Measurements from ENCODE around the gene NAA60.
"Not testable (repeated sequence)": the region's sequence is repeated elsewhere in the genome, so short reads cannot be mapped to it uniquely, and the experiment has no call there.

The NAA60 gene

DNA sequence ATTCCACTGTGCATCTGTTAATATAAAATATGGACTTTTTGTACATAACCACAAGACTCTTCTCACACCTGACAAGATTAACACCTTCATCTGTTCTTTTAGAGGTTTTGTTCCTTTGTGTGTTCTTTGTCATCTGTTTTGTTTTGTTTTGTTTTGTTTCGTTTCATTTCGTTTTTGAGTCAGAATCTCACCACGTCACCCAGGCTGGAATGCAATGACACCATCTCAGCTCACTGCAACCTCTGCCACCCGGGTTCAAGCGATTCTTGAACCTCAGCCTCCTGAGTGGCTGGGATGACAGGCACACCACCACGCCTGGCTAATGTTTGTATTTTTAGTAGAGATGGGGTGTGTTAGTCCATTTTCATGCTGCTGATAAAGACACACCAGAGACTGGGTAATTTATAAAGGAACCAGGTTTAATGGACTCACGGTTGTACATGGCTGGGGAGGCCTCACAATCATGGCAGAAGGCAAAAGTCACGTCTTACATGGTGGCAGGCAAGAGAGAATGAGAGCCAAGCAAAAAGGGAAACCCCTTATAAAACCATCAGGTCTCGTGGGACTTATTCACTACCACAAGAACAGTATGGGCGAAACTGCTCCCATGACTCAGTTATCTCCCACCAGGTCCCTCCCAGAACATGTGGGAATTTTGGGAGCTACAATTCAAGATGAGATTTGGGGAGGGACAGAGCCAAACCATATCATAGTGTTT, 29.6 kb downstream of the NAA60 start:
- no peaks in the 10 kb centered on the region for H3K9me2 ChIP-seq (replicated peaks; ENCODE audit: low read depth, low read length)
- no peak overlapping the region for H3K4me2 ChIP-seq (ENCODE audit: low read depth, low read length, poor library complexity, severe bottlenecking)
- H3K36me3 ChIP-seq (ENCODE audit: insufficient read depth, low read length), result no peaks in the 10 kb centered on the region
- H3K4me3 ChIP-seq (ENCODE audit: low read length, poor library complexity, severe bottlenecking), result no peak overlapping the region
- TF ChIP-seq, protein P1, sequence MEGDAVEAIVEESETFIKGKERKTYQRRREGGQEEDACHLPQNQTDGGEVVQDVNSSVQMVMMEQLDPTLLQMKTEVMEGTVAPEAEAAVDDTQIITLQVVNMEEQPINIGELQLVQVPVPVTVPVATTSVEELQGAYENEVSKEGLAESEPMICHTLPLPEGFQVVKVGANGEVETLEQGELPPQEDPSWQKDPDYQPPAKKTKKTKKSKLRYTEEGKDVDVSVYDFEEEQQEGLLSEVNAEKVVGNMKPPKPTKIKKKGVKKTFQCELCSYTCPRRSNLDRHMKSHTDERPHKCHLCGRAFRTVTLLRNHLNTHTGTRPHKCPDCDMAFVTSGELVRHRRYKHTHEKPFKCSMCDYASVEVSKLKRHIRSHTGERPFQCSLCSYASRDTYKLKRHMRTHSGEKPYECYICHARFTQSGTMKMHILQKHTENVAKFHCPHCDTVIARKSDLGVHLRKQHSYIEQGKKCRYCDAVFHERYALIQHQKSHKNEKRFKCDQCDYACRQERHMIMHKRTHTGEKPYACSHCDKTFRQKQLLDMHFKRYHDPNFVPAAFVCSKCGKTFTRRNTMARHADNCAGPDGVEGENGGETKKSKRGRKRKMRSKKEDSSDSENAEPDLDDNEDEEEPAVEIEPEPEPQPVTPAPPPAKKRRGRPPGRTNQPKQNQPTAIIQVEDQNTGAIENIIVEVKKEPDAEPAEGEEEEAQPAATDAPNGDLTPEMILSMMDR (conservative IDR thresholded peaks at IDR 0.05; ENCODE audit: low read length), result no peak
- TF ChIP-seq EZH2phosphoT487 (IDR thresholded peaks at IDR 0.05; ENCODE audit: borderline replicate concordance), result no peak
- no peak overlapping the region for H3K9ac ChIP-seq (ENCODE audit: low read depth, low read length, poor library complexity, severe bottlenecking)
- no peaks in the 10 kb centered on the region for H3K4me1 ChIP-seq (ENCODE audit: insufficient read depth, low read length, poor library complexity, severe bottlenecking)
- H3K27me3 ChIP-seq (ENCODE audit: insufficient read depth, low read length, poor library complexity, severe bottlenecking), result no peaks in the 10 kb centered on the region
- peaks cover 35% of the 10 kb centered on the region; the same call in 1 of the 2 replicates for H3K79me2 ChIP-seq (ENCODE audit: insufficient read depth, low read length)
- no peak overlapping the region for H2AFZ ChIP-seq (ENCODE audit: low read length)
- H3K9me3 ChIP-seq (ENCODE audit: insufficient read depth, low read depth, low read length), result no peaks in the 10 kb centered on the region
- no peaks in the 10 kb centered on the region for H3F3A ChIP-seq (ENCODE audit: low read depth)
- no peaks in the 10 kb centered on the region for H4K20me1 ChIP-seq (ENCODE audit: insufficient read depth, low read length, poor library complexity, severe bottlenecking)

DNA sequence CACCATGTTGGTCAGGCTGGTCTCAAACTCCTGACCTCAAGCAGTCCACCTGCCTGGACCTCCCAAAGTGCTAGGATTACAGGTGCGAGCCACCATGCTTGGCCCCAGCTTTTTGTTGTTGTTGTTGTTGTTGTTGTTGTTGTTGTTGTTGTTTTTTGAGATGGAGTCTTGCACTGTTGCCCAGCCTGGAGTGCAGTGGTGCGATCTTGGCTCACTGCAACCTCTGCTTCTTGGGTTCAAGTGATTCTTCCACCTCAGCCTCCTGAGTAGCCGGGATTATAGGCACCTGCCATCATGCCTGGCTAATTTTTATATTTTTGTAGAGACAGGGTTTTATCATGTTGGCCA, 30.1 kb downstream of the NAA60 start:
- H3K4me3 ChIP-seq (ENCODE audit: low read length, poor library complexity, severe bottlenecking); H3K4me2 ChIP-seq (ENCODE audit: low read depth, low read length, poor library complexity, severe bottlenecking); H4K20me1 ChIP-seq (ENCODE audit: insufficient read depth, low read length, poor library complexity, severe bottlenecking); H3K4me1 ChIP-seq (ENCODE audit: insufficient read depth, low read length, poor library complexity, severe bottlenecking); H3K9ac ChIP-seq (ENCODE audit: low read depth, low read length, poor library complexity, severe bottlenecking); H3K27me3 ChIP-seq (ENCODE audit: insufficient read depth, low read length, poor library complexity, severe bottlenecking); H3K9me3 ChIP-seq (ENCODE audit: insufficient read depth, low read depth, low read length); H3F3A ChIP-seq (ENCODE audit: low read depth); H3K9me2 ChIP-seq (replicated peaks; ENCODE audit: low read depth, low read length); H3K36me3 ChIP-seq (ENCODE audit: insufficient read depth, low read length); H2AFZ ChIP-seq (ENCODE audit: low read length): not testable (repeated sequence)
- peaks cover 32% of the 10 kb centered on the region; the same call in 1 of the 2 replicates for H3K79me2 ChIP-seq (ENCODE audit: insufficient read depth, low read length)

DNA sequence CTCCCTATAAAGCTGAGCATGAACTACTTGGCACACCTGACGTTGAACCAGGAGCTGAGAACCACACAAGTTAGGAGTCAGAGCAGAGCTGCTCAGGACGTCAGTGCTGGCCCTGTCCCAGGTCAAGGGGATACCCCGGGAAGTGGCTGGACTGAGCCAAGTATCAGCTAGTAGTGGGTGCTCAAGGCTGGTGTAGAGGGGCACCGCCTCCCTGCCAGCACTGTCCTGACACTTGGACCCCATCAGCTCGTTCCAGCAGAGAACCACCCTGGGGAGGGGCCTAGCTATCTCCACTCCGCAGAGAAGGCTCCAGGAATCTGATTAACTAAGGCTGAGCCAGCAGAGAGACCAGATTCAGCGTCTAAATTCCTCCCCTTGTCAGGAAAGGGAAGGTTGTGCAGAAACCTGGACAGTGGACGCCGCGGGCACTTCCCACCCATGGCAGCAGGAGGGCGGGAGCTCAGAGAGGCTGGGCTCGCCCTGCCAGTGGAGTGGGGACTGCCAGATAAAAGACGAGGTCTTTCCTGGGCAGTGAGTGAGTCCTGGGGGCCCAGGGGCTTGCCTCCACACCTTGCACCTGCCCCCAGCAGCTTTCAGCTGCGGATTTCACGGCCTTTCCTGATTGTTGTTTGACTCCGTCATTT, 30.8 kb downstream of the NAA60 start:
- Histone ChIP-seq H3K27me3 (ENCODE audit: insufficient read depth, low read length, poor library complexity, severe bottlenecking) (no peaks in the 10 kb centered on the region), H4K20me1 (ENCODE audit: insufficient read depth, low read length, poor library complexity, severe bottlenecking) (no peaks in the 10 kb centered on the region), H3K4me1 (ENCODE audit: insufficient read depth, low read length, poor library complexity, severe bottlenecking) (no peaks in the 10 kb centered on the region), H3K4me2 (ENCODE audit: low read depth, low read length, poor library complexity, severe bottlenecking) (no peak overlapping the region), H3K9me2 (replicated peaks; ENCODE audit: low read depth, low read length) (no peaks in the 10 kb centered on the region), H2AFZ (ENCODE audit: low read length) (no peak overlapping the region), H3K79me2 (ENCODE audit: insufficient read depth, low read length) (peaks cover 28% of the 10 kb centered on the region; the same call in 1 of the 2 replicates), H3K9me3 (ENCODE audit: insufficient read depth, low read depth, low read length) (no peaks in the 10 kb centered on the region), H3F3A (ENCODE audit: low read depth) (no peaks in the 10 kb centered on the region), H3K4me3 (ENCODE audit: low read length, poor library complexity, severe bottlenecking) (no peak overlapping the region), H3K9ac (ENCODE audit: low read depth, low read length, poor library complexity, severe bottlenecking) (no peak overlapping the region), H3K36me3 (ENCODE audit: insufficient read depth, low read length) (peaks cover under 1% of the 10 kb centered on the region; the same call in 1 of the 2 replicates)
- TF ChIP-seq EZH2phosphoT487 (IDR thresholded peaks at IDR 0.05; ENCODE audit: borderline replicate concordance), result no peak
- TF ChIP-seq, protein P1 (conservative IDR thresholded peaks at IDR 0.05; ENCODE audit: low read length), result no peak

DNA sequence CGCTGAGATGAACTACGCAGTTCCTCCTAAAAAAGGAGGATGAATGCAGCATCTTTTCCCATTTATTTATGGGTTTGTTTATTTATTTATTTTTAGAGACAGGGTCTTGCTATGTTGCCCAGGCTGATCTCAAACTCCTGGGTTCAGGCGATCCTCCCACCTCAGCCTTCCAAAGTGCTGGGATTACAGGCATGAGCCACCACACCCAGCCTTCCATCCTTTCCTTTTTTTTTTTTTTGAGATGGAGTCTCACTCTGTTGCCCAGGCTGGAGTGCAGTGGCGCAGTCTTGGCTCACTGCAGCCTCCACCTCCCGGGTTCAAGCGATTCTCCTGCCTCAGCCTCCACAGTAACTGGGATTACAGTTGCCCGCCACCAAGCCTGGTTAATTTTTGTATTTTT, 31.4 kb downstream of the NAA60 start:
- H3K4me2 ChIP-seq (ENCODE audit: low read depth, low read length, poor library complexity, severe bottlenecking); H2AFZ ChIP-seq (ENCODE audit: low read length); H3K9ac ChIP-seq (ENCODE audit: low read depth, low read length, poor library complexity, severe bottlenecking); H3K4me1 ChIP-seq (ENCODE audit: insufficient read depth, low read length, poor library complexity, severe bottlenecking); H3K27me3 ChIP-seq (ENCODE audit: insufficient read depth, low read length, poor library complexity, severe bottlenecking); H3K36me3 ChIP-seq (ENCODE audit: insufficient read depth, low read length); H4K20me1 ChIP-seq (ENCODE audit: insufficient read depth, low read length, poor library complexity, severe bottlenecking); H3K4me3 ChIP-seq (ENCODE audit: low read length, poor library complexity, severe bottlenecking); H3F3A ChIP-seq (ENCODE audit: low read depth); H3K9me3 ChIP-seq (ENCODE audit: insufficient read depth, low read depth, low read length); H3K9me2 ChIP-seq (replicated peaks; ENCODE audit: low read depth, low read length): not testable (repeated sequence)
- H3K79me2 ChIP-seq (ENCODE audit: insufficient read depth, low read length), result peaks cover 22% of the 10 kb centered on the region; the same call in 1 of the 2 replicates

Measured in Loucy (cell line).